ENCODE results near the gene KLF11.

GRCh38 chr2:10028407-10028987, 14.9 kb upstream of the KLF11 start:
- TF ChIP-seq CTCF (IDR thresholded peaks at IDR 0.05; ENCODE audit: poor library complexity) (no peak), EZH2 (IDR thresholded peaks at IDR 0.05; ENCODE audit: borderline replicate concordance) (no peak)

Data from hepatocyte (in vitro differentiated cells).